WTC11 (cell line): ENCODE results near the gene OR2D2. TPM values are rescaled to one million over a fixed set of nuclear protein-coding genes. Genes with fewer than 3 reads are reported as not detected.

Experiments
- ATAC-seq: fragments of 200-7000 bp; cut with Tn5 transposase; 2 replicates; pipeline ENCODE4 v1.10.0; 2021; ENCODE audit warnings: mild to moderate bottlenecking, moderate library complexity
- CTCF ChIA-PET: fragments of 300-600 bp; sonication (Branson Sonifier 250); formaldehyde crosslinking; loops from one replicate; lab custom pipeline; 2021; ENCODE audit warnings: antibody characterized with exemption; lab: Charles Lee
- POLR2A ChIA-PET: fragments of 350-600 bp; sonication (Branson Sonifier 250); formaldehyde crosslinking; loops from one replicate; lab custom pipeline; 2021; ENCODE audit warnings: antibody characterized with exemption; lab: Charles Lee
- DNase-seq: peaks from one replicate; pipeline ENCODE4 v3.0.0; 2021; ENCODE audit warnings: low spot score
- H3K27ac Mint-ChIP-seq: 2 replicates; pipeline ENCODE4 v1.8.0; 2021; ENCODE audit warnings: mixed read lengths
- H3K27me3 Mint-ChIP-seq: 2 replicates; pipeline ENCODE4 v1.8.0; 2021; ENCODE audit warnings: low read depth, mild to moderate bottlenecking, moderate library complexity, mixed read lengths
- H3K36me3 Mint-ChIP-seq: 2 replicates; pipeline ENCODE4 v1.8.0; 2021; ENCODE audit warnings: mixed read lengths
- H3K4me1 Mint-ChIP-seq: 2 replicates; pipeline ENCODE4 v1.8.0; 2022; ENCODE audit warnings: mixed read lengths
- H3K4me3 Mint-ChIP-seq: 2 replicates; pipeline ENCODE4 v1.8.0; 2021; ENCODE audit warnings: mild to moderate bottlenecking, moderate library complexity, mixed read lengths
- H3K9me3 Mint-ChIP-seq: 2 replicates; pipeline ENCODE4 v1.8.0; 2021; ENCODE audit warnings: mixed read lengths
- AFF4 ChIP-seq: sonication (generic); formaldehyde crosslinking; IDR thresholded peaks from 2 replicates; pipeline ENCODE4 v1.8.1; 2023; ENCODE audit warnings: mild to moderate bottlenecking, missing genetic modification reagents, borderline replicate concordance
- CDX4 ChIP-seq: fragments of 250-450 bp; sonication (Bioruptor Pico); IDR thresholded peaks from 2 replicates; pipeline ENCODE4 v1.9.0; 2021; ENCODE audit warnings: moderate library complexity, mild to moderate bottlenecking, inconsistent platforms, borderline replicate concordance
- CREB1 ChIP-seq: sonication (generic); formaldehyde crosslinking; IDR thresholded peaks from 2 replicates; pipeline ENCODE4 v1.8.0; 2023; ENCODE audit warnings: mild to moderate bottlenecking, missing genetic modification reagents
- ERG ChIP-seq: fragments of 250-450 bp; sonication (Bioruptor Pico); IDR thresholded peaks from 2 replicates; pipeline ENCODE4 v1.8.0; 2021; ENCODE audit warnings: mild to moderate bottlenecking
- ETV6 ChIP-seq: sonication (generic); formaldehyde crosslinking; IDR thresholded peaks from 2 replicates; pipeline ENCODE4 v1.8.1; 2022; ENCODE audit warnings: mild to moderate bottlenecking, missing genetic modification reagents
- FOXP1 ChIP-seq: sonication (generic); formaldehyde crosslinking; IDR thresholded peaks from 2 replicates; pipeline ENCODE4 v1.8.0; 2022; ENCODE audit warnings: missing genetic modification reagents, mild to moderate bottlenecking, moderate library complexity, borderline replicate concordance
- IRF1 ChIP-seq: sonication (generic); formaldehyde crosslinking; IDR thresholded peaks from 2 replicates; pipeline ENCODE4 v1.8.0; 2023; ENCODE audit warnings: missing genetic modification reagents
- JAZF1 ChIP-seq: fragments of 250-450 bp; sonication (Bioruptor Pico); IDR thresholded peaks from 2 replicates; pipeline ENCODE4 v1.9.0; 2021; ENCODE audit warnings: moderate library complexity, mild to moderate bottlenecking, inconsistent platforms
- MYBL2 ChIP-seq: sonication (generic); formaldehyde crosslinking; IDR thresholded peaks from 2 replicates; pipeline ENCODE4 v1.8.1; 2023; ENCODE audit warnings: mild to moderate bottlenecking, moderate library complexity, missing genetic modification reagents
- NFATC4 ChIP-seq: fragments of 250-450 bp; sonication (Bioruptor Pico); IDR thresholded peaks from 2 replicates; pipeline ENCODE4 v1.9.0; 2021; ENCODE audit warnings: mild to moderate bottlenecking
- NFE2L1 ChIP-seq: sonication (generic); formaldehyde crosslinking; IDR thresholded peaks from 2 replicates; pipeline ENCODE4 v1.8.1; 2023; ENCODE audit warnings: missing genetic modification reagents
- NFYB ChIP-seq: sonication (generic); formaldehyde crosslinking; conservative IDR thresholded peaks from 2 replicates; pipeline ENCODE4 v1.8.0; 2022; ENCODE audit warnings: low read depth, missing genetic modification reagents
- PRDM15 ChIP-seq: sonication (generic); formaldehyde crosslinking; IDR thresholded peaks from 2 replicates; pipeline ENCODE4 v1.8.0; 2022; ENCODE audit warnings: missing genetic modification reagents
- SMAD3 ChIP-seq: sonication (generic); formaldehyde crosslinking; IDR thresholded peaks from 2 replicates; pipeline ENCODE4 v1.8.0; 2022; ENCODE audit warnings: missing genetic modification reagents, mild to moderate bottlenecking, borderline replicate concordance
- SP1 ChIP-seq: sonication (generic); formaldehyde crosslinking; conservative IDR thresholded peaks from 2 replicates; pipeline ENCODE4 v1.8.1; 2022; ENCODE audit warnings: missing genetic modification reagents
- TCF7 ChIP-seq: sonication (generic); formaldehyde crosslinking; IDR thresholded peaks from 2 replicates; pipeline ENCODE4 v1.8.0; 2022; ENCODE audit warnings: mild to moderate bottlenecking, low read depth, missing genetic modification reagents, moderate library complexity
- TEAD1 ChIP-seq: sonication (generic); formaldehyde crosslinking; IDR thresholded peaks from 2 replicates; pipeline ENCODE4 v1.8.0; 2022; ENCODE audit warnings: mild to moderate bottlenecking, missing genetic modification reagents
- TP53 ChIP-seq: sonication (generic); formaldehyde crosslinking; IDR thresholded peaks from 2 replicates; pipeline ENCODE4 v1.8.1; 2023; ENCODE audit warnings: mild to moderate bottlenecking, missing genetic modification reagents
- ZBTB21 ChIP-seq: sonication (generic); formaldehyde crosslinking; IDR thresholded peaks from 2 replicates; pipeline ENCODE4 v1.8.1; 2023; ENCODE audit warnings: mild to moderate bottlenecking, missing genetic modification reagents, borderline replicate concordance
- ZMAT4 ChIP-seq: fragments of 250-450 bp; sonication (Bioruptor Pico); IDR thresholded peaks from 2 replicates; pipeline ENCODE4 v1.9.0; 2021; ENCODE audit warnings: mild to moderate bottlenecking
- ZNF416 ChIP-seq: fragments of 250-450 bp; sonication (Bioruptor Pico); IDR thresholded peaks from 2 replicates; pipeline ENCODE4 v1.9.0; 2021; ENCODE audit warnings: mild to moderate bottlenecking, inconsistent platforms
- ZNF425 ChIP-seq: fragments of 250-450 bp; sonication (Bioruptor Pico); conservative IDR thresholded peaks from 2 replicates; pipeline ENCODE4 v1.9.0; 2021; ENCODE audit warnings: mild to moderate bottlenecking
- total RNA-seq: library from RNA; stranded (reverse); gene quantifications from 3 replicates; pipeline ENCODE4 v1.2.3, GENCODE V29; 2021

Gene OR2D2
- total RNA-seq, 1 experiment from 2014 or later: 0.26 TPM

GRCh38 chr11:6927030-6927617 is 34.8 kb upstream of the OR2D2 start (continued):
- no peak for TF ChIP-seq PRDM15 (CRISPR knock-in tag)

GRCh38 chr11:6926208-6927029 is 34.1 kb upstream of the OR2D2 start, which contains the start of gene ZNF215:
ZNF215 (plus strand) TSS chr11:6926426; CDS start chr11:6932273, 5,847 bp downstream.
- POLR2A ChIA-PET: no interaction called here
- no peak for TF ChIP-seq NFYB (CRISPR knock-in tag)
- TF ChIP-seq ETV6 (CRISPR knock-in tag): no peak
- TF ChIP-seq JAZF1 (CRISPR knock-in tag): no peak
- no peak for TF ChIP-seq AFF4 (CRISPR knock-in tag)
- no peak for TF ChIP-seq NFE2L1 (CRISPR knock-in tag)
- no peak for TF ChIP-seq ZMAT4
- no peak for TF ChIP-seq TP53 (CRISPR knock-in tag)
- TF ChIP-seq SMAD3 (CRISPR knock-in tag): no peak
- TF ChIP-seq IRF1 (CRISPR knock-in tag): no peak
- TF ChIP-seq CREB1: no peak
- TF ChIP-seq FOXP1: peak; percentile 54; the same call in 1 of the 2 replicates
- TF ChIP-seq TEAD1 (CRISPR knock-in tag): no peak
- no peak for TF ChIP-seq ZBTB21 (CRISPR knock-in tag)
- 0 out of 2 replicates have a peak, but pooled peaks have one; percentile 26 for TF ChIP-seq SP1 (CRISPR knock-in tag)
- TF ChIP-seq MYBL2 (CRISPR knock-in tag): no peak
- TF ChIP-seq TCF7 (CRISPR knock-in tag): no peak
- no peak for TF ChIP-seq NFATC4 (CRISPR knock-in tag)
- TF ChIP-seq ZNF425 (CRISPR knock-in tag): no peak
- TF ChIP-seq ERG: no peak
- no peak for TF ChIP-seq CDX4 (CRISPR knock-in tag)
- no peak for TF ChIP-seq ZNF416 (CRISPR knock-in tag)

More at GRCh38 chr11:6926208-6927029, 34.1 kb upstream of the OR2D2 start, which contains the start of gene ZNF215:
- peak; percentile 94 for ATAC-seq
- Mint-ChIP-seq H3K36me3 (peaks cover 5% of the 10 kb centered on the region; the same call in 1 of the 2 replicates), H3K9me3 (no peaks in the 10 kb centered on the region), H3K27me3 (no peaks in the 10 kb centered on the region; the same call in 1 of the 2 replicates), H3K27ac (peak within 1 kb of the TSS; percentile 96), H3K4me1 (peaks cover 36% of the 10 kb centered on the region), H3K4me3 (peak within 1 kb of the TSS; percentile 99)
- DNase-seq: peak; percentile 89
- CTCF ChIA-PET: interaction anchor here (0.8 to 4.7 kb wide), 6 partner anchors 11 to 220 kb away, joined by 3 to 22 read pairs (median 8); partner anchors contain the start of gene NLRP14
